ENCODE data around the gene ACSF2.

- TF ChIP-seq, protein P1, sequence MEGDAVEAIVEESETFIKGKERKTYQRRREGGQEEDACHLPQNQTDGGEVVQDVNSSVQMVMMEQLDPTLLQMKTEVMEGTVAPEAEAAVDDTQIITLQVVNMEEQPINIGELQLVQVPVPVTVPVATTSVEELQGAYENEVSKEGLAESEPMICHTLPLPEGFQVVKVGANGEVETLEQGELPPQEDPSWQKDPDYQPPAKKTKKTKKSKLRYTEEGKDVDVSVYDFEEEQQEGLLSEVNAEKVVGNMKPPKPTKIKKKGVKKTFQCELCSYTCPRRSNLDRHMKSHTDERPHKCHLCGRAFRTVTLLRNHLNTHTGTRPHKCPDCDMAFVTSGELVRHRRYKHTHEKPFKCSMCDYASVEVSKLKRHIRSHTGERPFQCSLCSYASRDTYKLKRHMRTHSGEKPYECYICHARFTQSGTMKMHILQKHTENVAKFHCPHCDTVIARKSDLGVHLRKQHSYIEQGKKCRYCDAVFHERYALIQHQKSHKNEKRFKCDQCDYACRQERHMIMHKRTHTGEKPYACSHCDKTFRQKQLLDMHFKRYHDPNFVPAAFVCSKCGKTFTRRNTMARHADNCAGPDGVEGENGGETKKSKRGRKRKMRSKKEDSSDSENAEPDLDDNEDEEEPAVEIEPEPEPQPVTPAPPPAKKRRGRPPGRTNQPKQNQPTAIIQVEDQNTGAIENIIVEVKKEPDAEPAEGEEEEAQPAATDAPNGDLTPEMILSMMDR (IDR thresholded peaks at IDR 0.05), result no peak
- TF ChIP-seq POLR2A (IDR thresholded peaks at IDR 0.05), result no peak
Measured at GRCh38 chr17:50464736-50465135, 38.7 kb downstream of the ACSF2 start.

All from tibial nerve (tissue), 3 donors.